ENCODE measurements around the gene CMIP. TPM values are rescaled to one million over a fixed set of nuclear protein-coding genes. Genes with fewer than 3 reads are reported as not detected.

The CMIP gene
- total RNA-seq, 1 donor from 2014 or later = 163 TPM

DNA sequence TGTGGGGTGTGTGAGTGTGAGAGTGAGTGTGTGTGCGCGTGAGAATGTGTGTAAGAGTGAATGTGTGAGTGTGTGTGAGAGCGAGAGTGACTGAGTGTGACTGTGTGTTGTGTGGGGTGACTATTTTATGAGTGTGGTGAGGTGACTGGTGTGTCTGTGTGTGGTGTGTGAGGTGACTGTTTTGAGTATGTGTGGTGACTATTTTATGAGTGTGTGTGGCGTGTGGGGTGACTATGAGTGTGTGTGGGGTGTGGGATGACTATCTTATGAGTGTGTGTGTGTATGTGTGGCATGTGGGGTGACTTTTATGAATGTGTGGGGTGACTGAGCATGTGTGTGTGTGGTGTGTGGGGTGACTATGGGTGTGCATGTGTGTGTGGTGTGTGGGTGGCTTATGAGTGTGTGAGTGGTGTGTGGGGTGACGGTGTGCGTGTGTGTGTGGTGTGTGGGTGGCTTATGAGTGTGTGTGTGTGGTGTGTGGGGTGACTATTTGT, 181.6 kb downstream of the CMIP start:
- no peak for DNase-seq
- TF ChIP-seq, protein P1, sequence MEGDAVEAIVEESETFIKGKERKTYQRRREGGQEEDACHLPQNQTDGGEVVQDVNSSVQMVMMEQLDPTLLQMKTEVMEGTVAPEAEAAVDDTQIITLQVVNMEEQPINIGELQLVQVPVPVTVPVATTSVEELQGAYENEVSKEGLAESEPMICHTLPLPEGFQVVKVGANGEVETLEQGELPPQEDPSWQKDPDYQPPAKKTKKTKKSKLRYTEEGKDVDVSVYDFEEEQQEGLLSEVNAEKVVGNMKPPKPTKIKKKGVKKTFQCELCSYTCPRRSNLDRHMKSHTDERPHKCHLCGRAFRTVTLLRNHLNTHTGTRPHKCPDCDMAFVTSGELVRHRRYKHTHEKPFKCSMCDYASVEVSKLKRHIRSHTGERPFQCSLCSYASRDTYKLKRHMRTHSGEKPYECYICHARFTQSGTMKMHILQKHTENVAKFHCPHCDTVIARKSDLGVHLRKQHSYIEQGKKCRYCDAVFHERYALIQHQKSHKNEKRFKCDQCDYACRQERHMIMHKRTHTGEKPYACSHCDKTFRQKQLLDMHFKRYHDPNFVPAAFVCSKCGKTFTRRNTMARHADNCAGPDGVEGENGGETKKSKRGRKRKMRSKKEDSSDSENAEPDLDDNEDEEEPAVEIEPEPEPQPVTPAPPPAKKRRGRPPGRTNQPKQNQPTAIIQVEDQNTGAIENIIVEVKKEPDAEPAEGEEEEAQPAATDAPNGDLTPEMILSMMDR (IDR thresholded peaks at IDR 0.05; ENCODE audit: partially characterized antibody, unreplicated experiment) = no peak
- Mint-ChIP-seq H3K36me3 (ENCODE audit: unreplicated experiment) (no peaks in the 10 kb centered on the region), H3K9me3 (ENCODE audit: unreplicated experiment) (peaks cover 10% of the 10 kb centered on the region), H3K27ac (ENCODE audit: unreplicated experiment) (no peak overlapping the region), H3K27me3 (ENCODE audit: unreplicated experiment) (peaks cover 9% of the 10 kb centered on the region), H3K4me3 (ENCODE audit: unreplicated experiment) (no peak overlapping the region), H3K4me1 (ENCODE audit: low read depth, unreplicated experiment) (peaks cover 19% of the 10 kb centered on the region)

GRCh38 chr16:81627024-81627423, 182.4 kb downstream of the CMIP start:
- TF ChIP-seq, protein P1 (IDR thresholded peaks at IDR 0.05; ENCODE audit: partially characterized antibody, unreplicated experiment) = no peak
- Mint-ChIP-seq H3K4me1 (ENCODE audit: low read depth, unreplicated experiment) (peaks cover 25% of the 10 kb centered on the region), H3K27ac (ENCODE audit: unreplicated experiment) (no peak overlapping the region), H3K4me3 (ENCODE audit: unreplicated experiment) (no peak overlapping the region), H3K36me3 (ENCODE audit: unreplicated experiment) (no peaks in the 10 kb centered on the region), H3K27me3 (ENCODE audit: unreplicated experiment) (peaks cover 8% of the 10 kb centered on the region), H3K9me3 (ENCODE audit: unreplicated experiment) (peaks cover 11% of the 10 kb centered on the region)
- no peak for DNase-seq

DNA sequence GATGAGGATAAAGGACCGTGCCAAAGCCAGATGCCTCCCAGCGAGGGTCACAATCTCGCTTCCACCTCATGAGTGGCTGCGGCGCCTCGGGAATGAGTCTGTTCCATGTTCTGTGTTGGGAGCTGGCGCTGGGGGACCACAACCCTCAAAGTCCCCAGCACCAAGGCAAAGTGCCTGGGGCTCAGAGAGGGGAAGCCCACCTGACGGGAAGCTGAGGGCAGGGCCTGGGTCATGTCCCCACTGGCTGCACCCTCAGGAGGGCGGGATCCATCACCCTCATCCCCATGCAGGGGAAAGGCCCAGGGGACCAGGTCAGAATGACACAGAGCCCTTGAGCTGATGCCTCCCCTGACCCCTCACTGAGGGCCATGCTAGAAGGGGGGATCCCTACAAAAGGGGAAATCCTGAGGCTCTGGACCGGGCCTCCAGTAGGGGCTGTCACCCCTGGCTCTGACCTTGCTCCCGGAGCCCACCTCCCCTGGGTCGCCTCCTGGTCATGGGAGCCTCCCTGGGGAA, 183.2 kb downstream of the CMIP start:
- TF ChIP-seq, protein P1 (IDR thresholded peaks at IDR 0.05; ENCODE audit: partially characterized antibody, unreplicated experiment) = no peak
- peaks cover 29% of the 10 kb centered on the region for H3K4me1 Mint-ChIP-seq (ENCODE audit: low read depth, unreplicated experiment)
- H3K27ac Mint-ChIP-seq (ENCODE audit: unreplicated experiment) = no peak overlapping the region
- no peak for DNase-seq
- H3K4me3 Mint-ChIP-seq (ENCODE audit: unreplicated experiment) = no peak overlapping the region
- H3K9me3 Mint-ChIP-seq (ENCODE audit: unreplicated experiment) = peaks cover 15% of the 10 kb centered on the region
- peaks cover 9% of the 10 kb centered on the region for H3K27me3 Mint-ChIP-seq (ENCODE audit: unreplicated experiment)
- H3K36me3 Mint-ChIP-seq (ENCODE audit: unreplicated experiment) = no peaks in the 10 kb centered on the region

GRCh38 chr16:81629034-81629802, 184.6 kb downstream of the CMIP start:
- Mint-ChIP-seq H3K9me3 (ENCODE audit: unreplicated experiment) (peaks cover 13% of the 10 kb centered on the region), H3K27ac (ENCODE audit: unreplicated experiment) (peak overlapping the region; percentile 77), H3K4me3 (ENCODE audit: unreplicated experiment) (no peak overlapping the region), H3K4me1 (ENCODE audit: low read depth, unreplicated experiment) (peaks cover 32% of the 10 kb centered on the region), H3K27me3 (ENCODE audit: unreplicated experiment) (peaks cover 9% of the 10 kb centered on the region), H3K36me3 (ENCODE audit: unreplicated experiment) (no peaks in the 10 kb centered on the region)
- TF ChIP-seq, protein P1 (IDR thresholded peaks at IDR 0.05; ENCODE audit: partially characterized antibody, unreplicated experiment) = no peak
- no peak for DNase-seq

Data from glutamatergic neuron (in vitro differentiated cells).